ENCODE data around the gene RANBP9. TPM values are rescaled to one million over a fixed set of nuclear protein-coding genes. Genes with fewer than 3 reads are reported as not detected.

Gene RANBP9
- total RNA-seq, 4 donors from 2014 or later = 28.8 to 35.6 (median 32.3) TPM

DNA sequence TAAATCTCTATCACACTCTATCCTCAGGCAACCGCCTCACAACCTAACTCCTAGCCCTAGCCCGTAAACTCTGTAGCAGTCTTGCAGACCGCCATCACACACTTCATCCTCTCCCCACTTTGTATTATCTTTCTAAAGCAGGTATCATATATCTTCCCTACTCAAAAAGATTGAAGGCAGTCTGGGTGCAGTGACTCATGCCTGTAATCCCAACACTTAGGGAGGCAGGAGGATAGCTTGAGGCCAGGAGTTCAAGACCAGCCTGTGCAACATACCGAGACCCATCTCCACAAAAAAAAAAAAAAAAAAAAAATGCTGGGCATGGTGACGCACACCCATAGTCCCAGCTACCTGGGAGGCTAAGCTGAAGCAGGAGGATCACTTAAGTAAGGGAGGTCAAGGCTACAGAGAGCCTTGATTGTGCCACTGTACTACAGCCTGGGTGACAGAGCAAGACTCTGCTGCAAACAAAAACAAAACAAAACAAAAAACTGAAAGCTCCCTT lies 22.9 kb downstream of the RANBP9 start:
- DNase-seq (ENCODE audit: low spot score) (no peak), ATAC-seq (ENCODE audit: low FRiP score) (no peak)
- TF ChIP-seq, protein P1, sequence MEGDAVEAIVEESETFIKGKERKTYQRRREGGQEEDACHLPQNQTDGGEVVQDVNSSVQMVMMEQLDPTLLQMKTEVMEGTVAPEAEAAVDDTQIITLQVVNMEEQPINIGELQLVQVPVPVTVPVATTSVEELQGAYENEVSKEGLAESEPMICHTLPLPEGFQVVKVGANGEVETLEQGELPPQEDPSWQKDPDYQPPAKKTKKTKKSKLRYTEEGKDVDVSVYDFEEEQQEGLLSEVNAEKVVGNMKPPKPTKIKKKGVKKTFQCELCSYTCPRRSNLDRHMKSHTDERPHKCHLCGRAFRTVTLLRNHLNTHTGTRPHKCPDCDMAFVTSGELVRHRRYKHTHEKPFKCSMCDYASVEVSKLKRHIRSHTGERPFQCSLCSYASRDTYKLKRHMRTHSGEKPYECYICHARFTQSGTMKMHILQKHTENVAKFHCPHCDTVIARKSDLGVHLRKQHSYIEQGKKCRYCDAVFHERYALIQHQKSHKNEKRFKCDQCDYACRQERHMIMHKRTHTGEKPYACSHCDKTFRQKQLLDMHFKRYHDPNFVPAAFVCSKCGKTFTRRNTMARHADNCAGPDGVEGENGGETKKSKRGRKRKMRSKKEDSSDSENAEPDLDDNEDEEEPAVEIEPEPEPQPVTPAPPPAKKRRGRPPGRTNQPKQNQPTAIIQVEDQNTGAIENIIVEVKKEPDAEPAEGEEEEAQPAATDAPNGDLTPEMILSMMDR (IDR thresholded peaks at IDR 0.05) = no peak

DNA sequence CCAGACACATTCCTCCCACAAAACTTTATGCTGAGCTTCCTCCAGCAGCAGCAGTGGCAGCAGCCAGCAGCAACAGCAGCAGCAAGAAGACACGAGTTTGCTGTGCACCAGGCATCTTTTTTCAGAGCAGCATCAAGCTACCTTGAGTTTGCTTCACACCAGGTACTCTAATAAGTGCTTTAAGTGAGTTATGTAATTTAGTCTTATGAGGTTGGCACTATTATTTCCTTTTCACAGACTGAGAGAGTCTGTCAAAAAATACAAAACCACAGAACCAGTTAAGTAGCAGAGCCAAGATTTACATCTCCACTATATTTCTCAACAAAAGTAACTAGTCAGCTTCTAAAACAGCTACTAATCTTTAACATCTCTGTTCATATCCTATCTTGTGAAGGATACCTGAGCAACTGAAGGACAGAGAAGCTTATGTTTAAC lies 23.7 kb downstream of the RANBP9 start:
- no peak for ATAC-seq (ENCODE audit: low FRiP score)

DNA sequence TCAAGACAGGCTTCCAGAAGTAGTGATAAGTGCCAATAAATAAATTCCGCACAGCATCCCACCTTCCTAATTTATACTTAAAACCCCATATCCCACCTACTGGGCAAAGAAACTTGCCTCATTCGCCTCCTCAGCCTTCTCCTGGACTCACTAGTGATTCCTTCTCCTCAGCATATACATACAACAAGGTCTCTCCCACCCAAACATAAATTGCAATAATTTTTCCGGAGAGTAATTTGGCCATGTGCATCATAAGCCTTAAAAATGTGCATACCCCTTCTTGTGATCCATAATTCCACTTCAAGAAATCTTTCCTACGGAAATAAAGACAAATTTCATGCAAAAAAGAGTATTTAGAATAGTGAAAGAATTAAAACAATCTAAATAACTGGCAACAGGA lies 26.8 kb downstream of the RANBP9 start:
- no peak for DNase-seq (ENCODE audit: low spot score)
- ATAC-seq (ENCODE audit: low FRiP score) = no peak
- TF ChIP-seq, protein P1 (IDR thresholded peaks at IDR 0.05) = no peak

More for the DNA sequence above, 23.7 kb downstream of the RANBP9 start:
- TF ChIP-seq, protein P1 (IDR thresholded peaks at IDR 0.05) = no peak
- DNase-seq (ENCODE audit: low spot score) = no peak

DNA sequence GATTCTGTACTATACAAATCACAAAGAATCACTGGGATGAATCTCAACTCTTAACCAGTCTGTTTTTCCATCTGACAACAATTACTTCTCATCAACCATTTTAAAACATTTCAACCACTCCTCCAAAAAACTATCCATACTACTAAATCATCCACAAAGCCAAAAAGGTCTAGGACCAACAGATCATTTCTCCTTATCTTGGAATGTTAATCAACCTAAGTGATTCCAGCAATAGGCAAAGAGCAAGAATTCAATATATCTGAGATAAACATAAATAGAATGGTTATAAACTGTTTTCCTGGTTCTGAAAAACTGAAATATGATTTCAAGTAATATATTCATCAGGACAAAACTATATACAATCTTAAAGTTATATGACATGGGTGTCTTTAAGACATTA lies 28.6 kb downstream of the RANBP9 start:
- DNase-seq (ENCODE audit: low spot score) (no peak), ATAC-seq (ENCODE audit: low FRiP score) (no peak)
- TF ChIP-seq, protein P1 (IDR thresholded peaks at IDR 0.05) = no peak

DNA sequence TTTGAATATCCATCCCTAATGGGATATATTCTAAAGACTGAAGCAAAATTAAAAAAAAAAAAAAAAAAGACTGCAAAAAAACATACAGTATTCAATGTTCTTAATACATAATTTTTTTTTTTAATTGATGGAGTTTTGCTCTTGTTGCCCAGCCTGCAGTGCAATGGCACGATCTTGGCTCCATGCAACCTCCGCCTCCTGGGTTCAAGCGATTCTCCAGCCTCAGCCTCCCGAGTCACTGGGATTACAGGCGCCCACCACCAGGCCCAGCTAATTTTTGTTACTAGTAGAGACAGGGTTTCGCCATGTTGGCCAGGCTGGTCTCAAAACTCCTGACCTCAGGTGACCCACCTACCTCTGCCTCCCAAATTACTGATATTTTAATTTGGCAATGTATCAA lies 29.3 kb downstream of the RANBP9 start:
- ATAC-seq (ENCODE audit: low FRiP score) (no peak), DNase-seq (ENCODE audit: low spot score) (no peak)
- TF ChIP-seq, protein P1 (IDR thresholded peaks at IDR 0.05) = no peak

DNA sequence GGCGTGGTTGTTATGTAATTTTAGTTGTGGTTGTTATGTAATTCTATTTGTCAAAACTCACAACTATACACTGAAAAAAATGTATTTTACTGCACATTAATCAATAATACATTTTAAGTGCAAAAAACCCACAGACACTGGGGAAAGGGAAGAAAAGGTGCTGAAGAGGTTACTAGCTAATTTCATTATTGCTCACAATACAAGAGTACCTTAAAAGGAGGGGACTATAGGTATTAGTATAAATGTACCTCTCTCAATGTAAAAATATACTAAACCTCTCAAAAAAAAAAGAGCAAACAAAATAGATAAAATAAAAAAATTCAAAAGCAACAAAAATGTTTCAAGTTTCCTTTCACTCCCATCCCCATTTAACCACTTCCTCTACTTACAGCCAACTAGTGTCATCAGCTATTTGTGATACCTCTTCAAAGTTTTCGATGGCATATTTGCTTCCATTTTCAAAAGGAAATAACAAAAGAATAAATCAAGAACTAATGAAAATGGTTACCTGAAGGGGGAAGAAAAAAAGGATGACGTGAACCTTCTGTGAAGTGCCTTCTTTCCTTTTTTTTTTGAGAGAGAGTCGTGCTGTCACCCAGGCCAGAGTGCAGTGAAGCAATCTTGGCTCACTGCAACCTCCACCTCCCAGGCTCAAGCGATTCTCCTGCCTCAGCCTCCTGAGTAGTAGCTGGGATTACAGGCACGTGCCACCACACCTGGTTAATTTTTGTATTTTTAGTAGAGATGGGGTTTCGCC lies 30.2 kb downstream of the RANBP9 start:
- DNase-seq (ENCODE audit: low spot score) (no peak), ATAC-seq (ENCODE audit: low FRiP score) (no peak)
- TF ChIP-seq, protein P1 (IDR thresholded peaks at IDR 0.05) = no peak

DNA sequence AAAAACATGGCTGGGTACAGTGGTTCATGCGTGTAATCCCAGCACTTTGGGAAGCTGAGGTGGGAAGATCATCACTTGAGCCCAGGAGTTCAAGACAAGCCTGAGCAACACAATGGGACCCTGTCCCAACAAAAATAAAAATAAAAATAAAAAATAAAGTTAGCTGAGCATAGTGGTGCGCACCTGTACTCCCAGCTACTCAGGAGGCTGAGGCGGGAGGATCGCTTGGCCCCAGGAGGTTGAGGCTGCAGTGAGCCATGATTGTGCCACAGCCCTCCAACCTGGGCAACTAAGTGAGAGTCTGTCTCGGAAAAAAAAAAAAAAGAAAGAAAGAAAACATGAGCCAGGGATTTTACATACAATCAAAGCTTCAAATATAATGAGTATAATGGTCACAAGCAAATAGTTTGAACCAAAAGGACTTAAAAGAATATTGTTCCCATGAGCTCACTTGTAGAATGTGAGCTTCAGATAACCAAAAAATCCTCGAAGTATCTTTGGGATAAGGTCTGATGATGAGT lies 31.1 kb downstream of the RANBP9 start:
- DNase-seq (ENCODE audit: low spot score) (no peak), ATAC-seq (ENCODE audit: low FRiP score) (no peak)
- TF ChIP-seq, protein P1 (IDR thresholded peaks at IDR 0.05) = no peak

Data from omental fat pad (tissue), 4 donors.